ENCODE measurements around the gene SMYD3.

The SMYD3 gene

GRCh38 chr1:245903851-245904250, 603.2 kb downstream of the SMYD3 start:
- Histone ChIP-seq H3K4me3 (ENCODE audit: low read length) (no peak overlapping the region), H3K9me3 (ENCODE audit: control insufficient read depth, low read length) (no peaks in the 10 kb centered on the region), H3K36me3 (ENCODE audit: control insufficient read depth, insufficient read depth, low read length, severe bottlenecking) (no peaks in the 10 kb centered on the region), H3K9ac (ENCODE audit: low read length) (no peak overlapping the region), H3K4me1 (ENCODE audit: control insufficient read depth, insufficient read depth, low read length) (peaks cover 1% of the 10 kb centered on the region), H3K27me3 (replicated peaks; ENCODE audit: control insufficient read depth, insufficient read depth, low read length) (no peaks in the 10 kb centered on the region)
- DNase-seq (ENCODE audit: low read depth), result no peak

GRCh38 chr1:245901565-245901964, 605.5 kb downstream of the SMYD3 start:
- Histone ChIP-seq H3K9ac (ENCODE audit: low read length) (no peak overlapping the region), H3K36me3 (ENCODE audit: control insufficient read depth, insufficient read depth, low read length, severe bottlenecking) (no peaks in the 10 kb centered on the region), H3K4me1 (ENCODE audit: control insufficient read depth, insufficient read depth, low read length) (peaks cover 9% of the 10 kb centered on the region), H3K27me3 (replicated peaks; ENCODE audit: control insufficient read depth, insufficient read depth, low read length) (no peaks in the 10 kb centered on the region), H3K9me3 (ENCODE audit: control insufficient read depth, low read length) (no peaks in the 10 kb centered on the region), H3K4me3 (ENCODE audit: low read length) (no peak overlapping the region)
- DNase-seq (ENCODE audit: low read depth), result no peak

GRCh38 chr1:245901037-245901436, 606.0 kb downstream of the SMYD3 start:
- H3K36me3 ChIP-seq (ENCODE audit: control insufficient read depth, insufficient read depth, low read length, severe bottlenecking), result no peaks in the 10 kb centered on the region
- no peak for DNase-seq (ENCODE audit: low read depth)
- H3K9me3 ChIP-seq (ENCODE audit: control insufficient read depth, low read length), result no peaks in the 10 kb centered on the region
- H3K9ac ChIP-seq (ENCODE audit: low read length), result no peak overlapping the region
- peaks cover 9% of the 10 kb centered on the region for H3K4me1 ChIP-seq (ENCODE audit: control insufficient read depth, insufficient read depth, low read length)
- no peak overlapping the region for H3K4me3 ChIP-seq (ENCODE audit: low read length)
- H3K27me3 ChIP-seq (replicated peaks; ENCODE audit: control insufficient read depth, insufficient read depth, low read length), result no peaks in the 10 kb centered on the region

- DNase-seq (ENCODE audit: low read depth), result peak; percentile 61
- Histone ChIP-seq H3K9me3 (ENCODE audit: control insufficient read depth, low read length) (peaks cover under 1% of the 10 kb centered on the region), H3K27me3 (replicated peaks; ENCODE audit: control insufficient read depth, insufficient read depth, low read length) (no peaks in the 10 kb centered on the region), H3K4me3 (ENCODE audit: low read length) (no peak overlapping the region), H3K9ac (ENCODE audit: low read length) (no peak overlapping the region), H3K36me3 (ENCODE audit: control insufficient read depth, insufficient read depth, low read length, severe bottlenecking) (peaks cover 2% of the 10 kb centered on the region), H3K4me1 (ENCODE audit: control insufficient read depth, insufficient read depth, low read length) (peaks cover 9% of the 10 kb centered on the region)
These were observed 608.5 kb downstream of the SMYD3 start for GRCh38 chr1:245898581-245898980.

- H3K4me1 ChIP-seq (ENCODE audit: control insufficient read depth, insufficient read depth, low read length), result peaks cover 9% of the 10 kb centered on the region
- H3K9ac ChIP-seq (ENCODE audit: low read length), result no peak overlapping the region
- H3K4me3 ChIP-seq (ENCODE audit: low read length), result no peak overlapping the region
- no peaks in the 10 kb centered on the region for H3K27me3 ChIP-seq (replicated peaks; ENCODE audit: control insufficient read depth, insufficient read depth, low read length)
- DNase-seq (ENCODE audit: low read depth), result no peak
- peaks cover 2% of the 10 kb centered on the region for H3K9me3 ChIP-seq (ENCODE audit: control insufficient read depth, low read length)
- H3K36me3 ChIP-seq (ENCODE audit: control insufficient read depth, insufficient read depth, low read length, severe bottlenecking), result peaks cover 2% of the 10 kb centered on the region
These were observed 610.8 kb downstream of the SMYD3 start for GRCh38 chr1:245896258-245896657.

- Histone ChIP-seq H3K4me1 (ENCODE audit: control insufficient read depth, insufficient read depth, low read length) (peaks cover 9% of the 10 kb centered on the region), H3K36me3 (ENCODE audit: control insufficient read depth, insufficient read depth, low read length, severe bottlenecking) (peaks cover 2% of the 10 kb centered on the region), H3K4me3 (ENCODE audit: low read length) (no peak overlapping the region), H3K9me3 (ENCODE audit: control insufficient read depth, low read length) (peaks cover 2% of the 10 kb centered on the region), H3K9ac (ENCODE audit: low read length) (no peak overlapping the region), H3K27me3 (replicated peaks; ENCODE audit: control insufficient read depth, insufficient read depth, low read length) (no peaks in the 10 kb centered on the region)
- DNase-seq (ENCODE audit: low read depth), result no peak
These were observed 611.6 kb downstream of the SMYD3 start for GRCh38 chr1:245895455-245895959.

- Histone ChIP-seq H3K36me3 (ENCODE audit: control insufficient read depth, insufficient read depth, low read length, severe bottlenecking) (peaks cover 2% of the 10 kb centered on the region), H3K4me1 (ENCODE audit: control insufficient read depth, insufficient read depth, low read length) (peaks cover 9% of the 10 kb centered on the region), H3K9me3 (ENCODE audit: control insufficient read depth, low read length) (peaks cover 4% of the 10 kb centered on the region), H3K4me3 (ENCODE audit: low read length) (no peak overlapping the region), H3K9ac (ENCODE audit: low read length) (no peak overlapping the region), H3K27me3 (replicated peaks; ENCODE audit: control insufficient read depth, insufficient read depth, low read length) (no peaks in the 10 kb centered on the region)
- no peak for DNase-seq (ENCODE audit: low read depth)
These were observed 612.2 kb downstream of the SMYD3 start for GRCh38 chr1:245894843-245895242.

GRCh38 chr1:245893025-245893424, 614.1 kb downstream of the SMYD3 start:
- peaks cover 2% of the 10 kb centered on the region for H3K36me3 ChIP-seq (ENCODE audit: control insufficient read depth, insufficient read depth, low read length, severe bottlenecking)

GRCh38 chr1:245888809-245889208, 618.3 kb downstream of the SMYD3 start:
- Histone ChIP-seq H3K4me3 (ENCODE audit: low read length) (no peak overlapping the region), H3K36me3 (ENCODE audit: control insufficient read depth, insufficient read depth, low read length, severe bottlenecking) (no peaks in the 10 kb centered on the region), H3K9me3 (ENCODE audit: control insufficient read depth, low read length) (peaks cover 7% of the 10 kb centered on the region), H3K27me3 (replicated peaks; ENCODE audit: control insufficient read depth, insufficient read depth, low read length) (no peaks in the 10 kb centered on the region), H3K9ac (ENCODE audit: low read length) (no peak overlapping the region), H3K4me1 (ENCODE audit: control insufficient read depth, insufficient read depth, low read length) (no peaks in the 10 kb centered on the region)
- DNase-seq (ENCODE audit: low read depth), result peak; percentile 36

More at GRCh38 chr1:245893025-245893424, 614.1 kb downstream of the SMYD3 start:
- Histone ChIP-seq H3K4me1 (ENCODE audit: control insufficient read depth, insufficient read depth, low read length) (no peaks in the 10 kb centered on the region), H3K9ac (ENCODE audit: low read length) (no peak overlapping the region), H3K27me3 (replicated peaks; ENCODE audit: control insufficient read depth, insufficient read depth, low read length) (no peaks in the 10 kb centered on the region), H3K9me3 (ENCODE audit: control insufficient read depth, low read length) (peaks cover 7% of the 10 kb centered on the region), H3K4me3 (ENCODE audit: low read length) (no peak overlapping the region)
- no peak for DNase-seq (ENCODE audit: low read depth)

- Histone ChIP-seq H3K9me3 (ENCODE audit: control insufficient read depth, low read length) (peaks cover 4% of the 10 kb centered on the region), H3K4me1 (ENCODE audit: control insufficient read depth, insufficient read depth, low read length) (no peaks in the 10 kb centered on the region), H3K36me3 (ENCODE audit: control insufficient read depth, insufficient read depth, low read length, severe bottlenecking) (no peaks in the 10 kb centered on the region), H3K27me3 (replicated peaks; ENCODE audit: control insufficient read depth, insufficient read depth, low read length) (no peaks in the 10 kb centered on the region), H3K4me3 (ENCODE audit: low read length) (no peak overlapping the region), H3K9ac (ENCODE audit: low read length) (no peak overlapping the region)
- DNase-seq (ENCODE audit: low read depth), result no peak
These were observed 619.2 kb downstream of the SMYD3 start for GRCh38 chr1:245887829-245888228.

- DNase-seq (ENCODE audit: low read depth), result no peak
- no peak overlapping the region for H3K4me3 ChIP-seq (ENCODE audit: low read length)
- peaks cover 29% of the 10 kb centered on the region for H3K4me1 ChIP-seq (ENCODE audit: control insufficient read depth, insufficient read depth, low read length)
- H3K36me3 ChIP-seq (ENCODE audit: control insufficient read depth, insufficient read depth, low read length, severe bottlenecking), result no peaks in the 10 kb centered on the region
- no peaks in the 10 kb centered on the region for H3K27me3 ChIP-seq (replicated peaks; ENCODE audit: control insufficient read depth, insufficient read depth, low read length)
- H3K9ac ChIP-seq (ENCODE audit: low read length), result peak overlapping the region; percentile 11
- no peaks in the 10 kb centered on the region for H3K9me3 ChIP-seq (ENCODE audit: control insufficient read depth, low read length)
These were observed 625.2 kb downstream of the SMYD3 start for GRCh38 chr1:245881767-245882391.

Measured in adipocyte (in vitro differentiated cells).